Small intestine (tissue), 7 donors: ENCODE measurements around the gene CCDC88C. TPM values are rescaled to one million over a fixed set of nuclear protein-coding genes. Genes with fewer than 3 reads are reported as not detected.
A peak's percentile ranks its signal among the peaks of the same experiment; 100 is the strongest.

Experiments used
- DNase-seq, 2 donors: peaks; one replicate each; pipeline versions ENCODE4 v3.0.0 to v3.0.0-alpha.2; 2013
- FAIRE-seq: peaks from 2 replicates; lab custom pipeline; 2012; peaks lifted over from hg19 to GRCh38; lab: Jason Lieb, UNC
- H3K27ac ChIP-seq, 3 donors: one replicate each; pipeline ENCODE4 v1.5.1; 2013; ENCODE audit warnings: low read length in 2 of 3, mild to moderate bottlenecking in 2 of 3, control low read depth in 1 of 3, inconsistent platforms in 1 of 3, low read depth in 1 of 3, moderate library complexity in 1 of 3
- H3K27me3 ChIP-seq, 3 donors: one replicate each; pipeline ENCODE4 v1.6.1; 2013; ENCODE audit warnings: low read length in 3 of 3, inconsistent platforms in 1 of 3; ENCODE audit not compliant: control insufficient read depth in 3 of 3, insufficient read depth in 3 of 3
- H3K36me3 ChIP-seq, 3 donors: one replicate each; pipeline ENCODE4 v1.6.1; 2013; ENCODE audit warnings: low read length in 3 of 3, inconsistent platforms in 1 of 3, low read depth in 1 of 3, mild to moderate bottlenecking in 1 of 3, moderate library complexity in 1 of 3; ENCODE audit not compliant: control insufficient read depth in 3 of 3, insufficient read depth in 2 of 3
- H3K4me1 ChIP-seq, 3 donors: one replicate each; pipeline ENCODE4 v1.6.1; 2013; ENCODE audit warnings: low read length in 2 of 3, inconsistent platforms in 1 of 3, low read depth in 1 of 3, mild to moderate bottlenecking in 1 of 3, moderate library complexity in 1 of 3; ENCODE audit not compliant: control insufficient read depth in 3 of 3, insufficient read depth in 2 of 3
- H3K4me3 ChIP-seq, 3 donors: one replicate each; pipeline ENCODE4 v1.5.1; 2013; ENCODE audit warnings: low read length in 3 of 3, control low read depth in 1 of 3, inconsistent platforms in 1 of 3, low read depth in 1 of 3, mild to moderate bottlenecking in 1 of 3, moderate library complexity in 1 of 3
- H3K9me3 ChIP-seq, 2 donors: one replicate each; pipeline ENCODE4 v1.6.1; 2013; ENCODE audit warnings: low read depth in 1 of 2, low read length in 1 of 2; ENCODE audit not compliant: control insufficient read depth in 2 of 2, insufficient read depth in 1 of 2
- WGBS, 3 donors: extraction: QIAGEN DNeasy Blood & Tissue Kit; methylation state at CpG; one replicate each; pipeline ENCODE4 v1.1.7; 2013; 5-methylcytosine and 5-hydroxymethylcytosine counted together
- polyA plus RNA-seq, 4 donors: library from polyadenylated mRNA; stranded (reverse) in 3 of 4; unstranded in 1 of 4; fragments of 200-250 nt in 3 of 4; fragments of 120-200 nt in 1 of 4; gene quantifications; one replicate each; pipeline versions ENCODE4 v1.2.1 to v1.2.3, GENCODE V29; 2013
- donor health status: healthy with polysubstance abuse.
- donor health status: control.
- donor health status: control.
- donor health status: Bipolar disorder and iron deficiency.
- donor health status: healthy.

The CCDC88C gene
- polyA plus RNA-seq, 4 donors, result 13.2 to 25.9 (median 18.3) TPM

- no peaks in the 10 kb centered on the region for H3K9me3 ChIP-seq
- peaks cover 0 to 37% (median 0%) of the 10 kb centered on the region in 3 donors for H3K36me3 ChIP-seq
- 69 to 81% (median 80%) methylated on average over 6 to 7 of the region's 7 CpGs for WGBS, 3 donors
- no peak for FAIRE-seq
- no peaks in the 10 kb centered on the region for H3K27me3 ChIP-seq
- no peak overlapping the region for H3K4me3 ChIP-seq
- H3K27ac ChIP-seq, result no peak overlapping the region
- H3K4me1 ChIP-seq, result peaks cover 3 to 20% (median 7%) of the 10 kb centered on the region in 3 donors
- DNase-seq, result no peak
Measured at GRCh38 chr14:91383439-91383838, 34.2 kb downstream of the CCDC88C start.

DNA sequence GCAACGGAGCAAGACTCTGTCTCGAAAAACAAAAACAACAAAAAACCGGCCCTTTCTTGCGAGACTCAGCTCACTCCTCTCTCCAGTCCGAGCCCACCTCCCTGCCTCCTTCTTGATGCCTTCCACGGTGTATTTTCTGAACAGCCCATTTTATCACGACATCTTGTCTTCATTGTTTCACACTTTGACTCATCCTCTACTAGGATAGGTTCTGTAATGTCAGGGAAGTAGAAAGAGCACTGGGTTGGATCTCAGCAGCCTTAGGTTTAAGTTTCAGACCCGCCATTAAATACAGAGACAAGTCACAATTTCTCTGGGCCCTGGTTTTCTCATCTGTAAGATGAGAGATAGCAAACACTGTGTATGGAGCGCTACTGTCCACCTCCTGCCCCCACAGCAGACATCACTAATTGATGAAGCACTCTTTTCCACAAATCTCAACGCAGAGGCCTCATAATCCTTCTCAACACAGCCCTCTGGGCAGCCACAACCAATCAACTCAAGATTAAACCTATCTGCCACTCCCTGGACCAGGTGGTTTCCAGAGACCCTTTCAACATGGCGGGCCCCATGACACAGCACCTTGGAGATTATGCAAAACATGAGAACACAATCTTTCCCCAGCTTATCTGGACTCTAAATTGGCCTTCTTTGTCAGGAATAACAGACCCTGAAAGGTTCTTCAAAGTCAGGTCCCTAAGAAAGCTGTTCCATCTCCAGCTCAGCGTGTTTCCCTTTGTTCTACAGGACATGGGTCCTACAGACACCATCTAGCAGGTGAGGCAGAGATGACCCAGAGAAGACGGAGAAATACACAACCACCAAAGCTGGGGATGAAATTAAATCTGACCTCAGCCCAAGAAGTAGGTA, 35.6 kb downstream of the CCDC88C start:
- FAIRE-seq (no peak), DNase-seq (no peak)
- H3K4me1 ChIP-seq, result peaks cover 8 to 30% (median 11%) of the 10 kb centered on the region in 3 donors
- peaks cover 0 to 31% (median 0%) of the 10 kb centered on the region in 3 donors for H3K36me3 ChIP-seq
- WGBS, 3 donors, result 90 to 97% (median 94%) methylated on average over 13 of the region's 13 CpGs
- H3K27ac ChIP-seq, result no peak overlapping the region
- H3K27me3 ChIP-seq, result no peaks in the 10 kb centered on the region
- H3K9me3 ChIP-seq, result no peaks in the 10 kb centered on the region
- H3K4me3 ChIP-seq, result no peak overlapping the region

GRCh38 chr14:91380610-91381371, 36.8 kb downstream of the CCDC88C start:
- Histone ChIP-seq H3K36me3 (peaks cover 0 to 32% (median 0%) of the 10 kb centered on the region in 3 donors), H3K4me1 (peaks cover 8 to 32% (median 11%) of the 10 kb centered on the region in 3 donors), H3K4me3 (no peak overlapping the region), H3K27ac (no peak overlapping the region), H3K27me3 (no peaks in the 10 kb centered on the region), H3K9me3 (no peaks in the 10 kb centered on the region)
- 55 to 77% (median 71%) methylated on average over 11 of the region's 11 CpGs for WGBS, 3 donors
- FAIRE-seq (no peak), DNase-seq (no peak)

GRCh38 chr14:91380123-91380522, 37.5 kb downstream of the CCDC88C start:
- Histone ChIP-seq H3K4me3 (no peak overlapping the region), H3K4me1 (peaks cover 8 to 36% (median 11%) of the 10 kb centered on the region in 3 donors), H3K27me3 (no peaks in the 10 kb centered on the region), H3K36me3 (peaks cover 0 to 33% (median 0%) of the 10 kb centered on the region in 3 donors), H3K9me3 (no peaks in the 10 kb centered on the region), H3K27ac (no peak overlapping the region)
- 87 to 92% (median 89%) methylated on average over 5 of the region's 5 CpGs for WGBS, 3 donors
- DNase-seq (no peak), FAIRE-seq (no peak)

DNA sequence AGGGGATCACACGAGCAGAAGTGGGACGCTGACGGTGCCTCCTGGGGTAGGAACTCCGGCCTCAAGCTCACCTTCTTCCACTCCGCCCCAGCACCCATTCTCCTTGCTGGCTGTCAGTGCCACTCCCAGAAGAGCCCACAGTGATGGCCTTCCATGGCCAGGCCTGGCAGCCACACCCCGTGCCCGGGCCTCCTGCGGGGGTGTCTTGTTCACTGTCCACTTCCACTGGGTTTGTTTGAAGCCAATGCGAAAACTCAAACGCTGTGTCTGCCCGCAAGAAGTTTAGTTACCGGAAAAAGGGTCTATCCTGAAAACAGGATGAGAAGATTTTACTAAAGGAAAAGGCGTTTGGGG, 38.1 kb downstream of the CCDC88C start:
- no peak for FAIRE-seq

GRCh38 chr14:91378930-91379578, 38.6 kb downstream of the CCDC88C start:
- H3K9me3 ChIP-seq, result no peaks in the 10 kb centered on the region
- no peaks in the 10 kb centered on the region for H3K27me3 ChIP-seq
- peaks cover 9 to 42% (median 14%) of the 10 kb centered on the region in 3 donors for H3K4me1 ChIP-seq
- WGBS, 3 donors, result 82 to 83% (median 83%) methylated on average over 11 of the region's 11 CpGs
- H3K4me3 ChIP-seq, result no peak overlapping the region
- H3K36me3 ChIP-seq, result peaks cover 0 to 35% (median 0%) of the 10 kb centered on the region in 3 donors
- FAIRE-seq (no peak), DNase-seq (no peak)
- peak overlapping the region in 1 of 3 donors; percentile 3 for H3K27ac ChIP-seq

More for the DNA sequence above, 38.1 kb downstream of the CCDC88C start:
- DNase-seq, result no peak
- Histone ChIP-seq H3K9me3 (no peaks in the 10 kb centered on the region), H3K4me3 (no peak overlapping the region), H3K27me3 (no peaks in the 10 kb centered on the region), H3K36me3 (peaks cover 0 to 34% (median 0%) of the 10 kb centered on the region in 3 donors), H3K27ac (peak overlapping the region in 1 of 3 donors; percentile 3), H3K4me1 (peaks cover 8 to 37% (median 13%) of the 10 kb centered on the region in 3 donors)
- 90 to 93% (median 93%) methylated on average over 13 of the region's 13 CpGs for WGBS, 3 donors

GRCh38 chr14:91377700-91378652, 39.6 kb downstream of the CCDC88C start:
- no peaks in the 10 kb centered on the region for H3K9me3 ChIP-seq
- no peak for FAIRE-seq
- 15 to 56% (median 35%) methylated on average over 15 of the region's 15 CpGs for WGBS, 3 donors
- H3K4me1 ChIP-seq, result peaks cover 13 to 46% (median 24%) of the 10 kb centered on the region in 3 donors
- H3K36me3 ChIP-seq, result peaks cover 0 to 33% (median 0%) of the 10 kb centered on the region in 3 donors
- DNase-seq, result peak; percentile 67 to 89
- no peaks in the 10 kb centered on the region for H3K27me3 ChIP-seq
- no peak overlapping the region for H3K4me3 ChIP-seq
- H3K27ac ChIP-seq, result peak overlapping the region in 2 of 3 donors; percentile 6 to 71
